ENCODE results near the gene CDK14.
"Not testable (repeated sequence)": the region's sequence is repeated elsewhere in the genome, so short reads cannot be mapped to it uniquely, and the experiment has no call there.

DNA sequence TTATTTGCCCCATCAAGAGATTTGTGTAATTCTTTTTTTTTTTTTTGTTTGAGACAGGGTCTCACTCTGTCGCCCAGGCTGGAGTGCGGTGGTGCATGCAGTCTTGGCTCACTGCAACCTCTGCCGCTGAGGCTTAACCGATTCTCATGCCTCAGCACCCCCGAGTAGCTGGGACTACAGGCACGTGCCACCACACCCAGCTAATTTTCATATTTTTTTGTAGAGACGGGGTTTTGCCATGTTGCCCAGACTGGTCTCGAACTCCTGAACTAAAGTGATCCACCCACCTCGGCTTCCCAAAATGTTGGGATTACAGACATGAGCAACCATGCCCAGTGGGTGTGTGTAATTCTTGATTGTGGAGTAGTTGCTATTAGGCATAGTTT is 161.4 kb downstream of the CDK14 start:
- TF ChIP-seq, protein P1, sequence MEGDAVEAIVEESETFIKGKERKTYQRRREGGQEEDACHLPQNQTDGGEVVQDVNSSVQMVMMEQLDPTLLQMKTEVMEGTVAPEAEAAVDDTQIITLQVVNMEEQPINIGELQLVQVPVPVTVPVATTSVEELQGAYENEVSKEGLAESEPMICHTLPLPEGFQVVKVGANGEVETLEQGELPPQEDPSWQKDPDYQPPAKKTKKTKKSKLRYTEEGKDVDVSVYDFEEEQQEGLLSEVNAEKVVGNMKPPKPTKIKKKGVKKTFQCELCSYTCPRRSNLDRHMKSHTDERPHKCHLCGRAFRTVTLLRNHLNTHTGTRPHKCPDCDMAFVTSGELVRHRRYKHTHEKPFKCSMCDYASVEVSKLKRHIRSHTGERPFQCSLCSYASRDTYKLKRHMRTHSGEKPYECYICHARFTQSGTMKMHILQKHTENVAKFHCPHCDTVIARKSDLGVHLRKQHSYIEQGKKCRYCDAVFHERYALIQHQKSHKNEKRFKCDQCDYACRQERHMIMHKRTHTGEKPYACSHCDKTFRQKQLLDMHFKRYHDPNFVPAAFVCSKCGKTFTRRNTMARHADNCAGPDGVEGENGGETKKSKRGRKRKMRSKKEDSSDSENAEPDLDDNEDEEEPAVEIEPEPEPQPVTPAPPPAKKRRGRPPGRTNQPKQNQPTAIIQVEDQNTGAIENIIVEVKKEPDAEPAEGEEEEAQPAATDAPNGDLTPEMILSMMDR (IDR thresholded peaks at IDR 0.05; ENCODE audit: borderline replicate concordance, extremely low read depth, low read length, poor library complexity, severe bottlenecking): not testable (repeated sequence)
- not testable (repeated sequence) for TF ChIP-seq EZH2 (IDR thresholded peaks at IDR 0.05; ENCODE audit: borderline replicate concordance, low read depth, low read length, severe bottlenecking)

Measured in DND-41 (cell line).